Renal cortex interstitium (tissue), 11 donors: ENCODE measurements around the gene RPS24. TPM values are rescaled to one million over a fixed set of nuclear protein-coding genes. Genes with fewer than 3 reads are reported as not detected.
A peak's percentile ranks its signal among the peaks of the same experiment; 100 is the strongest.

Experiments used
- DNase-seq, 11 donors: peaks; one replicate each; pipeline ENCODE4 v3.0.0-alpha.2; 2013; ENCODE audit warnings: low read depth in 9 of 11, low spot score in 4 of 11; ENCODE audit errors: extremely low read depth in 1 of 11
- polyA plus RNA-seq, 3 donors: library from polyadenylated mRNA; unstranded; fragments of 120-200 nt; gene quantifications; one replicate each; pipeline ENCODE4 v1.2.1, GENCODE V29; 2013; ENCODE audit not compliant: insufficient read length in 3 of 3

RPS24 gene
- polyA plus RNA-seq, 3 donors: 2,698 to 3,929 (median 3,357) TPM

GRCh38 chr10:78007172-78007571 is 26.5 kb upstream of the RPS24 start:
- DNase-seq: no peak

- DNase-seq: no peak
Measured at GRCh38 chr10:78009662-78010061, 24.0 kb upstream of the RPS24 start.

GRCh38 chr10:78010278-78010677 is 23.4 kb upstream of the RPS24 start:
- no peak for DNase-seq

GRCh38 chr10:78011065-78011464 is 22.6 kb upstream of the RPS24 start:
- DNase-seq: no peak

- no peak for DNase-seq
Measured at GRCh38 chr10:78013564-78013963, 20.1 kb upstream of the RPS24 start.

- no peak for DNase-seq
Measured at GRCh38 chr10:78015546-78015945, 18.1 kb upstream of the RPS24 start.

- no peak for DNase-seq
Measured at GRCh38 chr10:78017856-78018255, 15.8 kb upstream of the RPS24 start.

GRCh38 chr10:78019264-78019663 is 14.4 kb upstream of the RPS24 start:
- DNase-seq: no peak

- no peak for DNase-seq
Measured at GRCh38 chr10:78021201-78021600, 12.5 kb upstream of the RPS24 start.

- DNase-seq: no peak
Measured at GRCh38 chr10:78023741-78024140, 9.9 kb upstream of the RPS24 start.

- DNase-seq: no peak
Measured at GRCh38 chr10:78025685-78026364, 7.8 kb upstream of the RPS24 start.

- DNase-seq: peak in 3 of 11 donors; percentile 18 to 40 (median 36)
Measured at GRCh38 chr10:78028438-78029268, 5.0 kb upstream of the RPS24 start.

GRCh38 chr10:78029269-78030226 is 4.1 kb upstream of the RPS24 start, which contains the start of gene POLR3A:
Gene POLR3A, minus strand, starts transcription at chr10:78029515. Its CDS starts 108 bp downstream, at chr10:78029407.
- DNase-seq: peak; percentile 85 to 97 (median 95)

- no peak for DNase-seq
Measured at GRCh38 chr10:78033387-78033636, 351 bp upstream of the RPS24 start.

- no peak for DNase-seq
Measured at GRCh38 chr10:78035025-78035424, 1.4 kb downstream of the RPS24 start.

GRCh38 chr10:78035437-78035836 is 1.8 kb downstream of the RPS24 start:
- no peak for DNase-seq

GRCh38 chr10:78035933-78036583 is 2.4 kb downstream of the RPS24 start:
- no peak for DNase-seq

GRCh38 chr10:78038105-78038504 is 4.4 kb downstream of the RPS24 start:
- no peak for DNase-seq
